Nucleus accumbens (tissue), 56 donors: ENCODE results near the gene BIRC5.

Source experiments
- DNase-seq, 56 donors: peaks; one replicate each; lab custom pipeline; 2025; lab: John Stamatoyannopoulos, UW

The BIRC5 gene

GRCh38 chr17:78223765-78224164, 9.7 kb downstream of the BIRC5 start:
- DNase-seq, result no peak

GRCh38 chr17:78224231-78225087, 10.4 kb downstream of the BIRC5 start:
- peak in 28 of 56 donors; percentile 28 to 76 (median 57) for DNase-seq

- peak in 8 of 56 donors; percentile 11 to 49 (median 24) for DNase-seq
These were observed 11.2 kb downstream of the BIRC5 start for GRCh38 chr17:78225088-78225865.

DNA sequence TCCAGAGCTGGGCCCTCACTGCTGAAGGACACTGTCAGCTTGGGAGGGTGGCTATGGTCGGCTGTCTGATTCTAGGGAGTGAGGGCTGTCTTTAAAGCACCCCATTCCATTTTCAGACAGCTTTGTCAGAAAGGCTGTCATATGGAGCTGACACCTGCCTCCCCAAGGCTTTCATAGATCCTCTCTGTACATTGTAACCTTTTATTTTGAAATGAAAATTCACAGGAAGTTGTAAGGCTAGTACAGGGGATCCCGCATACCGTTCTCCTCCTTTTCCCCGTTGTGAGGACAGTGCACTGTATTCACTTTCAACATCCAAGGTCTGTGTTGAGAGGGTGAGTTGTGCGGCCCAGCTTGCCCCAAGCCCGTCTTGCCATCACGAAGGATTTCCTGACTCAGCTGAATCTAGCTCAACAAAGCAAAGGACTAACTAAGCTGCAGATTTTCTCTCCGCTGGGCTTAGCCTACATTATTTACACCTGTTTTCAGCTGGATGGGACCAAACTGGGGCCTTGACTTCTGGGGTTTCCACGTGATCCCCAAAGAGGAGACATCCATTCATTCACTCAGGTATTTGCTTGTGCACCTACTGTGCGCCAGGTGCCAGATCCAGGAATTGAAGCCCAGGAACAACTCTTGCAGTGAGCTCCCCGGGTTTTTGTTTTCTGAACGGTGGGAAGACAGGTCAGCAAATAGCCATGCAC, 12.2 kb downstream of the BIRC5 start:
- DNase-seq, result no peak

DNA sequence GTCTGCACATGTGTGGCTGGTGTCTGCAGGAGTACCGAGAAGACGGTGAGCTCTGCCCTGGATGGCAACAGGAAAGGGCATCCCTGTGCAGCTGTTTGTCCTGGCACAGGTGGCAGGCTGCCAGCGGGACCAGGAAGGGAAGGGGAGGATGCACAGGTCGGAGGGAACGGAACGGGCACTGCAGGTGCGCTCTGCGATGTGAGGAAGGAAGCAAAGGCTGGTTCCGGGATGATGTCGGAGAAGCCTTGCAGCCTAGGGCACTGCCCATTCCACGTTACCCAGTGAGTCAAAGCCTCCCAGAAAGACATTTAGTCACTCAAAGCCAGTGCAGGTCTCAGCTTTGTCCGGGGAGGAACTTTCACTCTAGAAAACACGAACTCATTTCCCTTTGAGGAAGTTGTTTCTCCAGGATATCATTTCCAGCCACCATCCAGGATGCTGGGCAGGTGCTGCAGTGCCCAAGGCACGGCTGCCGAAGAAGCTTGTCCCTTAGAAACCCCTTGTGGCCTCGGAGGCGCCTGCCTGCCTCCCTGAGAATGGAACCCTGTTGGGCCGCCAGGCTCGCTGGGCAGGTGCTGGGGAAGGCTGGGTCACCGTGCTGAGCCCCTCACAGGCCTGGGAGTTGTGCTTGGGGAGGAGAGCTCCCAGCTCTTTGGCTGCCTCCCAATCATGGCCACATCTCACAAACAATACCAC, 12.9 kb downstream of the BIRC5 start:
- DNase-seq, result peak in 1 of 56 donors; percentile 15

GRCh38 chr17:78227455-78227916, 13.4 kb downstream of the BIRC5 start:
- peak in 41 of 56 donors; percentile 8 to 78 (median 47) for DNase-seq

GRCh38 chr17:78228176-78228575, 14.1 kb downstream of the BIRC5 start:
- no peak for DNase-seq

DNA sequence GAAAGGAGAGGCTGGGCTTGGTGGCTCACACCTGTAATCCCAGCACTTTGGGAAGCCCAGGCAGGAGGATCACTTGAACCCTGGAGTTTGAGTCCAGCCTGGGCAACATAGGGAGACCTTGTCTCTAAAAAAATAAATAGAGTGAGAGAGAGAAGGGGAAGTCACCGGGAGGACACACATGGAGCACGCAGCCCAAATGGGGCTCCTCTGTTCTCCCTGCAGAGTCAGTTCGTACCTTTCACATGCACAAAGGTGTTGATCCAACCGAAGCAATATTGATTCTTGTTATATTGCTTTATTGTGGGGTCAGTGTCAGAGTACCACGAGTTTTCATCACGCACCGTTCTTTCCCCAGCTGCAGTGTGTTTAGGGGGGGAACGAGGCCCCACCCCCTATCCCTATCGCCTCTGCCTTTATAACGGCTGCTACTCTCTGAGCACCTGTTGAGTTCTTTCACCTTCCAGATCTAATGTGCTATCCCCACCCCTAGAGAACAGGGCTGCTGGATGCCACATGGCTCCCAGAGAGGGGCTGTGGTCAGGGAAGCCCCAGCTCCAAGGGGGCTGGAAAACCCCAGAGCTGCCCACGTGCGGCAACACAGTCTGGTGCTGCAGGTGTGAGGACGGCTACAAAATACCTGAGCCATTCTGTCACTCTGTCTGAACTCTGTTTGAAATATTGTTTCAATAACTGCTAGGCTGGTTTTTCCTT, 16.4 kb downstream of the BIRC5 start:
- no peak for DNase-seq

DNA sequence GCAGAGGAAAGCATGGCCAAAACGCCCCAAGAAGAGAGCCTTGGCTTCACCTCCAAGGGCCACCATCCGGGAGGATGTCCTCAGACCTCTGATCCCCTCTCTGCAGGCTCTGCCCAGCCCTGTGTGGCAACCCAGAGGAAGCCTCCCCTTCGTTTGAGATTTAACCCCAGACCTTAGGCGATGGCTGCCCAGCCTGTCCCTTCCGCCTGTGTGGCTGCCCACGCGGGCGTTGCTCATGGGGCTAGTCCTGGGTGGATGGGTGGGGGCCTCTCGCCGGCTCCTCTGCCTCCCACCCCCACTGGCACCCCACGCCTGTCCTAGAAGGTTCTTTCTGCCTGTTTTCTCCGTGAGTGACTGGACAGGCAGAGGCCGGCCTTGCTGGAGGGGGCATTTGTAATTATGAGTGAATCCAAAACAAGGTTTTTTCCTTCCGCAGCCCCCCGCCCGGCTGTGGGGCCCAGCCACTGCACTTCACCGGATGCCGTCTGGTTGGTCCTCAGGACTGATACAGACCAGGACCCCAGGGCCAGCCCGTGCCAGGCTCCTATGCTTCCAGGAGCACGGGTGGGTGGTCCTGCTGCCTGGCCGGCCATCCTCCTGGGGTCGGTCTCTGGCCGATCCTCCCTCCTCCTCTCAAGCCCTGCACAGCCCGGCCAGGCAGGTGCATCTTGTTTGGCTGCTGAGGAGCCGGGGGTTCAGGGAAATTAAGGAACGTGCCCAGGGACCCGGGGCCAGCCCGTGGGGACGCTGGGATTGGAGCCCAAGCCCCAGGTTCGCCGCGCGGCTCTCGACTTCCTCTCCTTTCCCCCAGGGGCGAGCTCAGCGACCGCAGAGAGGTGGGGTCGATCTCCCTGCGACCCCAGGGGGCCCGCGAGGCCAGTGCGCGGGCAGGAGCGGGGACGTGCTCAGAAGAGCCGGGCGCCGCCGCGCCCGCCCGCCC, 17.2 kb downstream of the BIRC5 start, which contains the start of gene TMEM235:
Gene TMEM235 (plus strand): TSS at position 636 of the 940 bp plus-strand sequence. CDS start 393 bp downstream, outside the sequence.
- DNase-seq, result peak in 25 of 56 donors; percentile 15 to 67 (median 39)

GRCh38 chr17:78231991-78232858, 18.2 kb downstream of the BIRC5 start:
- DNase-seq, result peak in 5 of 56 donors; percentile 33 to 53 (median 49)

DNA sequence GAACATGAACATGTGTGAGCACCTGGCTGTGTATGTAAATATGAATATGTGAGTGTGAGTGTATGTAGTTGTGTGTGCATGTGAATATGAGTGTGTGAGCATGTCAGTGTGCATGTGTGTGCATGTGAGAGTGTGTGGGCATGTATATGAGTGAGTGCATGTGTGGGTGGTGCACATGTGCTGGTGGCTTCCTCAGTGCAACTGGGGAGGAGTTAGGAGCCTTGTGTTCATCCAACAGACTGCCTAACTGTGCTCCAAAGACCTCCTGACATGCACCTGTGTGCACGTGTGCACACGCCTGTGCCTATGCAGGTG, 18.8 kb downstream of the BIRC5 start:
- peak in 12 of 56 donors; percentile 18 to 53 (median 37) for DNase-seq

- DNase-seq, result no peak
These were observed 19.6 kb downstream of the BIRC5 start for GRCh38 chr17:78233678-78234077.

GRCh38 chr17:78234261-78234865, 20.3 kb downstream of the BIRC5 start:
- DNase-seq, result peak in 1 of 56 donors; percentile 37

- DNase-seq, result peak in 43 of 56 donors; percentile 10 to 84 (median 54)
These were observed 21.0 kb downstream of the BIRC5 start for GRCh38 chr17:78235022-78235421.

GRCh38 chr17:78235885-78236284, 21.8 kb downstream of the BIRC5 start:
- no peak for DNase-seq

GRCh38 chr17:78236362-78237127, 22.5 kb downstream of the BIRC5 start:
- peak in 3 of 56 donors; percentile 52 to 63 (median 53) for DNase-seq
